Panc1 (cell line): ENCODE data around the gene SALL3.

Experiments
- POLR2AphosphoS5 ChIP-seq: IDR thresholded peaks from 2 replicates; pipeline ENCODE4 v1.6.1; 2012; ENCODE audit warnings: mild to moderate bottlenecking, low read depth, low read length, moderate library complexity
- TCF7L2 ChIP-seq: IDR thresholded peaks from 2 replicates; pipeline ENCODE4 v1.6.1; 2011; ENCODE audit warnings: mild to moderate bottlenecking, low read depth, low read length, inconsistent platforms
- TF ChIP-seq, protein P1 (sequence below): fragments of 450-650 bp; IDR thresholded peaks from 2 replicates; pipeline ENCODE4 v1.5.1; 2017; ENCODE audit warnings: mild to moderate bottlenecking
- TF ChIP-seq, protein P2 (sequence below), 2 experiments: IDR thresholded peaks; 2 replicates each; pipeline ENCODE4 v1.6.1; 2011 to 2012; ENCODE audit warnings: low read depth in 2 of 2, control low read depth in 1 of 2, low read length in 1 of 2, mild to moderate bottlenecking in 1 of 2, moderate library complexity in 1 of 2; ENCODE audit not compliant: insufficient read depth in 1 of 2

DNA sequence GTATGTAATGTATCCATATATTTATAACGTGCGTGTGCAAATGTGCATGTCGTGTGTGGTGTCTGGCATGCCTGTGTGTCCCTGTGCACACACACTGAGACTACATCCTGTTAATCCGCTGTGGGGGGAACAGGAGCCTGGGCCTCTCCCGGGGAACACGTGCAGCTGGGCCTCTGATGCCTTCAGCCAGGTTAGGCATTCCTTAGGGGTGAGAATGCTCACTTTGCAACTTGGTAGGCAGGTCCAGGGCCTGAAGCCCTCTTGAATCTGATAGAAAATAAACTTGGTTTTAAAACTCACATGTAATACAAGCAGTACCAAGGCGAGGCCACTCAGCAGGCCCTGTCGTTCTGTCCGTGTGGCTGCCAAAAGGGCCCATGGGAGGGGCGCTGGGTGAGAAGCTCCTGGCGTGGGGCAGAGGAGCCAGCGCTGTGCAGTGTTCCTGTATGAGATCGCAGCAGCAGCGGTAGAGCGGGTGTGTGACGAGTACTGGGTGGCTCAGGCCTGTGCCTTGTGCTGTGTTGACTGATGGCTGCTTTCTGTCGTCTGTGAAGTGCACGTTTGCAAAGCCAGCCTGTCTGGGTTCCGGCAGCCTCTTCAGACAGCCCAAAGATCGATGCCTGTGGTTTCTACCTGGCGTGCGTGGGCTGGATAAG is 16.2 kb downstream of the SALL3 start:
- no peak for TF ChIP-seq POLR2AphosphoS5
- TF ChIP-seq, protein P1, sequence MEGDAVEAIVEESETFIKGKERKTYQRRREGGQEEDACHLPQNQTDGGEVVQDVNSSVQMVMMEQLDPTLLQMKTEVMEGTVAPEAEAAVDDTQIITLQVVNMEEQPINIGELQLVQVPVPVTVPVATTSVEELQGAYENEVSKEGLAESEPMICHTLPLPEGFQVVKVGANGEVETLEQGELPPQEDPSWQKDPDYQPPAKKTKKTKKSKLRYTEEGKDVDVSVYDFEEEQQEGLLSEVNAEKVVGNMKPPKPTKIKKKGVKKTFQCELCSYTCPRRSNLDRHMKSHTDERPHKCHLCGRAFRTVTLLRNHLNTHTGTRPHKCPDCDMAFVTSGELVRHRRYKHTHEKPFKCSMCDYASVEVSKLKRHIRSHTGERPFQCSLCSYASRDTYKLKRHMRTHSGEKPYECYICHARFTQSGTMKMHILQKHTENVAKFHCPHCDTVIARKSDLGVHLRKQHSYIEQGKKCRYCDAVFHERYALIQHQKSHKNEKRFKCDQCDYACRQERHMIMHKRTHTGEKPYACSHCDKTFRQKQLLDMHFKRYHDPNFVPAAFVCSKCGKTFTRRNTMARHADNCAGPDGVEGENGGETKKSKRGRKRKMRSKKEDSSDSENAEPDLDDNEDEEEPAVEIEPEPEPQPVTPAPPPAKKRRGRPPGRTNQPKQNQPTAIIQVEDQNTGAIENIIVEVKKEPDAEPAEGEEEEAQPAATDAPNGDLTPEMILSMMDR, result no peak
- TF ChIP-seq, protein P2, sequence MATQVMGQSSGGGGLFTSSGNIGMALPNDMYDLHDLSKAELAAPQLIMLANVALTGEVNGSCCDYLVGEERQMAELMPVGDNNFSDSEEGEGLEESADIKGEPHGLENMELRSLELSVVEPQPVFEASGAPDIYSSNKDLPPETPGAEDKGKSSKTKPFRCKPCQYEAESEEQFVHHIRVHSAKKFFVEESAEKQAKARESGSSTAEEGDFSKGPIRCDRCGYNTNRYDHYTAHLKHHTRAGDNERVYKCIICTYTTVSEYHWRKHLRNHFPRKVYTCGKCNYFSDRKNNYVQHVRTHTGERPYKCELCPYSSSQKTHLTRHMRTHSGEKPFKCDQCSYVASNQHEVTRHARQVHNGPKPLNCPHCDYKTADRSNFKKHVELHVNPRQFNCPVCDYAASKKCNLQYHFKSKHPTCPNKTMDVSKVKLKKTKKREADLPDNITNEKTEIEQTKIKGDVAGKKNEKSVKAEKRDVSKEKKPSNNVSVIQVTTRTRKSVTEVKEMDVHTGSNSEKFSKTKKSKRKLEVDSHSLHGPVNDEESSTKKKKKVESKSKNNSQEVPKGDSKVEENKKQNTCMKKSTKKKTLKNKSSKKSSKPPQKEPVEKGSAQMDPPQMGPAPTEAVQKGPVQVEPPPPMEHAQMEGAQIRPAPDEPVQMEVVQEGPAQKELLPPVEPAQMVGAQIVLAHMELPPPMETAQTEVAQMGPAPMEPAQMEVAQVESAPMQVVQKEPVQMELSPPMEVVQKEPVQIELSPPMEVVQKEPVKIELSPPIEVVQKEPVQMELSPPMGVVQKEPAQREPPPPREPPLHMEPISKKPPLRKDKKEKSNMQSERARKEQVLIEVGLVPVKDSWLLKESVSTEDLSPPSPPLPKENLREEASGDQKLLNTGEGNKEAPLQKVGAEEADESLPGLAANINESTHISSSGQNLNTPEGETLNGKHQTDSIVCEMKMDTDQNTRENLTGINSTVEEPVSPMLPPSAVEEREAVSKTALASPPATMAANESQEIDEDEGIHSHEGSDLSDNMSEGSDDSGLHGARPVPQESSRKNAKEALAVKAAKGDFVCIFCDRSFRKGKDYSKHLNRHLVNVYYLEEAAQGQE (IDR thresholded peaks at IDR 0.05; ENCODE audit: insufficient read depth in 1 of 2, low read depth in 2 of 2, low read length in 1 of 2), result no peak
- no peak for TF ChIP-seq TCF7L2
